Measurements from ENCODE around the gene MAP1A.
"Not testable (repeated sequence)": the region's sequence is repeated elsewhere in the genome, so short reads cannot be mapped to it uniquely, and the experiment has no call there.

Gene MAP1A

GRCh38 chr15:43531018-43531670, 13.7 kb downstream of the MAP1A start:
- no peak overlapping the region for H3K4me3 ChIP-seq (ENCODE audit: low read depth, low read length)
- H3K9me3 ChIP-seq (ENCODE audit: control insufficient read depth, insufficient read depth, low read depth, low read length), result no peaks in the 10 kb centered on the region
- H3K36me3 ChIP-seq (ENCODE audit: control insufficient read depth, insufficient read depth, low read length), result peaks cover 5% of the 10 kb centered on the region
- no peaks in the 10 kb centered on the region for H3K27me3 ChIP-seq (ENCODE audit: control insufficient read depth, insufficient read depth, low read length)
- H3K4me1 ChIP-seq (ENCODE audit: control insufficient read depth, insufficient read depth, low read length), result peaks cover 16% of the 10 kb centered on the region
- no peak overlapping the region for H3K27ac ChIP-seq (ENCODE audit: low read depth, low read length)
- no peak overlapping the region for H3K9ac ChIP-seq (ENCODE audit: low read length)

- H3K27me3 ChIP-seq (ENCODE audit: control insufficient read depth, insufficient read depth, low read length); H3K9me3 ChIP-seq (ENCODE audit: control insufficient read depth, insufficient read depth, low read depth, low read length); H3K27ac ChIP-seq (ENCODE audit: low read depth, low read length); H3K4me3 ChIP-seq (ENCODE audit: low read depth, low read length); H3K36me3 ChIP-seq (ENCODE audit: control insufficient read depth, insufficient read depth, low read length); H3K9ac ChIP-seq (ENCODE audit: low read length): not testable (repeated sequence)
- H3K4me1 ChIP-seq (ENCODE audit: control insufficient read depth, insufficient read depth, low read length), result peaks cover 16% of the 10 kb centered on the region
These were observed 15.4 kb downstream of the MAP1A start for GRCh38 chr15:43532826-43533225.

- peaks cover 13% of the 10 kb centered on the region for H3K4me1 ChIP-seq (ENCODE audit: control insufficient read depth, insufficient read depth, low read length)
- no peak overlapping the region for H3K9ac ChIP-seq (ENCODE audit: low read length)
- peaks cover 5% of the 10 kb centered on the region for H3K36me3 ChIP-seq (ENCODE audit: control insufficient read depth, insufficient read depth, low read length)
- H3K27me3 ChIP-seq (ENCODE audit: control insufficient read depth, insufficient read depth, low read length), result no peaks in the 10 kb centered on the region
- H3K27ac ChIP-seq (ENCODE audit: low read depth, low read length), result no peak overlapping the region
- H3K9me3 ChIP-seq (ENCODE audit: control insufficient read depth, insufficient read depth, low read depth, low read length), result no peaks in the 10 kb centered on the region
- no peak overlapping the region for H3K4me3 ChIP-seq (ENCODE audit: low read depth, low read length)
These were observed 17.5 kb downstream of the MAP1A start for GRCh38 chr15:43534897-43535296.

GRCh38 chr15:43538091-43538490, 20.7 kb downstream of the MAP1A start:
- peaks cover 5% of the 10 kb centered on the region for H3K36me3 ChIP-seq (ENCODE audit: control insufficient read depth, insufficient read depth, low read length)
- no peak overlapping the region for H3K27ac ChIP-seq (ENCODE audit: low read depth, low read length)
- no peaks in the 10 kb centered on the region for H3K9me3 ChIP-seq (ENCODE audit: control insufficient read depth, insufficient read depth, low read depth, low read length)
- H3K9ac ChIP-seq (ENCODE audit: low read length), result no peak overlapping the region
- H3K27me3 ChIP-seq (ENCODE audit: control insufficient read depth, insufficient read depth, low read length), result no peaks in the 10 kb centered on the region
- H3K4me3 ChIP-seq (ENCODE audit: low read depth, low read length), result no peak overlapping the region
- no peaks in the 10 kb centered on the region for H3K4me1 ChIP-seq (ENCODE audit: control insufficient read depth, insufficient read depth, low read length)

GRCh38 chr15:43541785-43542184, 24.4 kb downstream of the MAP1A start:
- no peak overlapping the region for H3K27ac ChIP-seq (ENCODE audit: low read depth, low read length)
- H3K27me3 ChIP-seq (ENCODE audit: control insufficient read depth, insufficient read depth, low read length), result no peaks in the 10 kb centered on the region
- no peak overlapping the region for H3K4me3 ChIP-seq (ENCODE audit: low read depth, low read length)
- H3K4me1 ChIP-seq (ENCODE audit: control insufficient read depth, insufficient read depth, low read length), result no peaks in the 10 kb centered on the region
- H3K9ac ChIP-seq (ENCODE audit: low read length), result no peak overlapping the region
- no peaks in the 10 kb centered on the region for H3K9me3 ChIP-seq (ENCODE audit: control insufficient read depth, insufficient read depth, low read depth, low read length)
- H3K36me3 ChIP-seq (ENCODE audit: control insufficient read depth, insufficient read depth, low read length), result no peaks in the 10 kb centered on the region

GRCh38 chr15:43544266-43544665, 26.9 kb downstream of the MAP1A start:
- Histone ChIP-seq H3K27ac (ENCODE audit: low read depth, low read length) (no peak overlapping the region), H3K27me3 (ENCODE audit: control insufficient read depth, insufficient read depth, low read length) (no peaks in the 10 kb centered on the region), H3K36me3 (ENCODE audit: control insufficient read depth, insufficient read depth, low read length) (no peaks in the 10 kb centered on the region), H3K9me3 (ENCODE audit: control insufficient read depth, insufficient read depth, low read depth, low read length) (no peaks in the 10 kb centered on the region), H3K4me1 (ENCODE audit: control insufficient read depth, insufficient read depth, low read length) (no peaks in the 10 kb centered on the region), H3K4me3 (ENCODE audit: low read depth, low read length) (no peak overlapping the region), H3K9ac (ENCODE audit: low read length) (no peak overlapping the region)

- H3K9me3 ChIP-seq (ENCODE audit: control insufficient read depth, insufficient read depth, low read depth, low read length), result no peaks in the 10 kb centered on the region
- no peak overlapping the region for H3K27ac ChIP-seq (ENCODE audit: low read depth, low read length)
- no peaks in the 10 kb centered on the region for H3K27me3 ChIP-seq (ENCODE audit: control insufficient read depth, insufficient read depth, low read length)
- H3K36me3 ChIP-seq (ENCODE audit: control insufficient read depth, insufficient read depth, low read length), result no peaks in the 10 kb centered on the region
- no peak overlapping the region for H3K4me3 ChIP-seq (ENCODE audit: low read depth, low read length)
- H3K9ac ChIP-seq (ENCODE audit: low read length), result no peak overlapping the region
- H3K4me1 ChIP-seq (ENCODE audit: control insufficient read depth, insufficient read depth, low read length), result no peaks in the 10 kb centered on the region
These were observed 28.0 kb downstream of the MAP1A start for GRCh38 chr15:43545426-43545825.

GRCh38 chr15:43547539-43547938, 30.1 kb downstream of the MAP1A start:
- H3K4me3 ChIP-seq (ENCODE audit: low read depth, low read length), result no peak overlapping the region
- H3K36me3 ChIP-seq (ENCODE audit: control insufficient read depth, insufficient read depth, low read length), result no peaks in the 10 kb centered on the region
- H3K4me1 ChIP-seq (ENCODE audit: control insufficient read depth, insufficient read depth, low read length), result no peaks in the 10 kb centered on the region
- H3K9ac ChIP-seq (ENCODE audit: low read length), result no peak overlapping the region
- no peaks in the 10 kb centered on the region for H3K27me3 ChIP-seq (ENCODE audit: control insufficient read depth, insufficient read depth, low read length)
- H3K27ac ChIP-seq (ENCODE audit: low read depth, low read length), result no peak overlapping the region
- H3K9me3 ChIP-seq (ENCODE audit: control insufficient read depth, insufficient read depth, low read depth, low read length), result no peaks in the 10 kb centered on the region

GRCh38 chr15:43550527-43551363, 33.3 kb downstream of the MAP1A start:
- H3K27ac ChIP-seq (ENCODE audit: low read depth, low read length), result no peak overlapping the region
- H3K36me3 ChIP-seq (ENCODE audit: control insufficient read depth, insufficient read depth, low read length), result no peaks in the 10 kb centered on the region
- no peaks in the 10 kb centered on the region for H3K27me3 ChIP-seq (ENCODE audit: control insufficient read depth, insufficient read depth, low read length)
- no peak overlapping the region for H3K9ac ChIP-seq (ENCODE audit: low read length)
- no peaks in the 10 kb centered on the region for H3K4me1 ChIP-seq (ENCODE audit: control insufficient read depth, insufficient read depth, low read length)
- H3K4me3 ChIP-seq (ENCODE audit: low read depth, low read length), result no peak overlapping the region
- no peaks in the 10 kb centered on the region for H3K9me3 ChIP-seq (ENCODE audit: control insufficient read depth, insufficient read depth, low read depth, low read length)

GRCh38 chr15:43552256-43552655, 34.8 kb downstream of the MAP1A start:
- Histone ChIP-seq H3K4me1 (ENCODE audit: control insufficient read depth, insufficient read depth, low read length) (no peaks in the 10 kb centered on the region), H3K9me3 (ENCODE audit: control insufficient read depth, insufficient read depth, low read depth, low read length) (no peaks in the 10 kb centered on the region), H3K4me3 (ENCODE audit: low read depth, low read length) (no peak overlapping the region), H3K27me3 (ENCODE audit: control insufficient read depth, insufficient read depth, low read length) (no peaks in the 10 kb centered on the region), H3K36me3 (ENCODE audit: control insufficient read depth, insufficient read depth, low read length) (no peaks in the 10 kb centered on the region), H3K9ac (ENCODE audit: low read length) (no peak overlapping the region), H3K27ac (ENCODE audit: low read depth, low read length) (no peak overlapping the region)

- Histone ChIP-seq H3K27ac (ENCODE audit: low read depth, low read length) (no peak overlapping the region), H3K9me3 (ENCODE audit: control insufficient read depth, insufficient read depth, low read depth, low read length) (no peaks in the 10 kb centered on the region), H3K27me3 (ENCODE audit: control insufficient read depth, insufficient read depth, low read length) (no peaks in the 10 kb centered on the region), H3K9ac (ENCODE audit: low read length) (no peak overlapping the region), H3K36me3 (ENCODE audit: control insufficient read depth, insufficient read depth, low read length) (no peaks in the 10 kb centered on the region), H3K4me1 (ENCODE audit: control insufficient read depth, insufficient read depth, low read length) (no peaks in the 10 kb centered on the region), H3K4me3 (ENCODE audit: low read depth, low read length) (no peak overlapping the region)
These were observed 35.6 kb downstream of the MAP1A start for GRCh38 chr15:43552986-43553385.

Measured in HUES6 (cell line).